GM12878 (cell line): Measurements from ENCODE around the gene SLC43A1. TPM values are rescaled to one million over a fixed set of nuclear protein-coding genes. Genes with fewer than 3 reads are reported as not detected.

Experiments used
- ATAC-seq: fragments of 200-7000 bp; cut with Tn5 transposase; 3 replicates; pipeline ENCODE4 v1.9.1; 2020; ENCODE audit warnings: mild to moderate bottlenecking, moderate library complexity
- BruUV-seq: library from RNA; stranded (reverse); fragments of 400-500 nt; replicated peaks from 2 replicates; lab custom pipeline; 2021; lab: Mats Ljungman, UMichigan
- CTCF ChIA-PET: fragments of 300-600 bp; sonication (Branson Sonifier 250); formaldehyde crosslinking; extraction: SDS; loops from one replicate; lab custom pipeline; 2021; ENCODE audit warnings: inconsistent platforms; lab: Yijun Ruan, JAX
- POLR2A ChIA-PET: fragments of 350-600 bp; formaldehyde crosslinking; extraction: SDS; loops from one replicate; lab custom pipeline; 2021; ENCODE audit warnings: inconsistent platforms; lab: Charles Lee
- RAD21 ChIA-PET: fragments of 300-600 bp; sonication (Branson Sonifier 250); formaldehyde crosslinking; loops from one replicate; lab custom pipeline; 2023; ENCODE audit warnings: antibody characterized with exemption; ENCODE audit not compliant: unreplicated experiment; lab: Charles Lee
- SMC1A ChIA-PET: fragments of 300-600 bp; sonication (Branson Sonifier 250); formaldehyde crosslinking; loops from one replicate; lab custom pipeline; 2023; ENCODE audit not compliant: unreplicated experiment, uncharacterized antibody; lab: Charles Lee
- DNase-seq: peaks from one replicate; pipeline ENCODE4 v3.0.0-alpha.2; 2011; ENCODE audit warnings: low read depth, low spot score
- FAIRE-seq: peaks from 3 replicates; lab custom pipeline; 2011; peaks lifted over from hg19 to GRCh38; lab: Jason Lieb, UNC
- H2AFZ ChIP-seq: 2 replicates; pipeline ENCODE4 v1.6.0; 2011; ENCODE audit warnings: low read depth, low read length, control low read depth; ENCODE audit not compliant: control insufficient read depth
- H3K27ac ChIP-seq: 2 replicates; pipeline ENCODE4 v1.5.1; 2011; ENCODE audit warnings: control low read depth; ENCODE audit not compliant: control insufficient read depth, insufficient read depth
- H3K27me3 ChIP-seq, 2 experiments: replicated peaks in 1 of 2; 2 replicates each; pipeline versions ENCODE4 v1.6.0 to v1.6.1; 2011; ENCODE audit warnings: low read length in 1 of 2; ENCODE audit not compliant: control insufficient read depth in 2 of 2, insufficient read depth in 2 of 2
- H3K36me3 ChIP-seq, 2 experiments: 2 replicates each; pipeline ENCODE4 v1.5.1; 2011; ENCODE audit warnings: low read length in 1 of 2; ENCODE audit not compliant: control insufficient read depth in 2 of 2, insufficient read depth in 2 of 2
- H3K4me1 ChIP-seq: 2 replicates; pipeline ENCODE4 v1.6.1; 2011; ENCODE audit warnings: mild to moderate bottlenecking, low read length, moderate library complexity, mixed read lengths; ENCODE audit not compliant: control insufficient read depth, insufficient read depth
- H3K4me2 ChIP-seq: 2 replicates; pipeline ENCODE4 v1.6.0; 2011; ENCODE audit warnings: control low read depth; ENCODE audit not compliant: control insufficient read depth, insufficient read depth
- H3K4me3 ChIP-seq: fragments of 200-600 bp; sonication (generic); 2 replicates; pipeline ENCODE4 v1.5.1; 2016
- H3K79me2 ChIP-seq: 2 replicates; pipeline ENCODE4 v1.6.0; 2011; ENCODE audit warnings: low read length; ENCODE audit not compliant: control insufficient read depth, insufficient read depth
- H3K9ac ChIP-seq: 2 replicates; pipeline ENCODE4 v1.8.0; 2011; ENCODE audit warnings: low read length, control low read depth, mixed read lengths; ENCODE audit not compliant: control insufficient read depth, insufficient read depth
- H3K9me3 ChIP-seq: replicated peaks from 3 replicates; pipeline ENCODE4 v1.5.1; 2011; ENCODE audit warnings: mild to moderate bottlenecking, low read length; ENCODE audit not compliant: control insufficient read depth, insufficient read depth
- H4K20me1 ChIP-seq: 2 replicates; pipeline ENCODE4 v1.6.0; 2011; ENCODE audit not compliant: control insufficient read depth, insufficient read depth
- CEBPB ChIP-seq, 2 experiments: fragments of 150-350 bp in 1 of 2; IDR thresholded peaks; 2 replicates each; pipeline ENCODE4 v1.6.1; 2012 to 2014; ENCODE audit warnings: low read depth in 2 of 2, low read length in 2 of 2, borderline replicate concordance in 1 of 2, inconsistent platforms in 1 of 2
- GATAD2B ChIP-seq: fragments of 450-650 bp; conservative IDR thresholded peaks from 2 replicates; pipeline ENCODE4 v1.6.1; 2017; ENCODE audit warnings: low read depth, mild to moderate bottlenecking, moderate library complexity
- HCFC1 ChIP-seq: fragments of 150-350 bp; IDR thresholded peaks from 2 replicates; pipeline ENCODE4 v1.6.1; 2014; ENCODE audit warnings: low read length
- IKZF2 ChIP-seq, 2 experiments: fragments of 450-650 bp; IDR thresholded peaks; 2 replicates each; pipeline ENCODE4 v1.6.1; 2017; ENCODE audit warnings: mild to moderate bottlenecking in 2 of 2, moderate library complexity in 2 of 2
- NFYB ChIP-seq: IDR thresholded peaks from 2 replicates; pipeline ENCODE4 v1.6.1; 2011; ENCODE audit warnings: low read depth, mild to moderate bottlenecking, low read length, improper control_type of control experiment, moderate library complexity; ENCODE audit not compliant: insufficient read depth
- NR2F1 ChIP-seq: fragments of 450-650 bp; conservative IDR thresholded peaks from 2 replicates; pipeline ENCODE4 v1.6.1; 2017; ENCODE audit warnings: mild to moderate bottlenecking
- POU2F2 ChIP-seq: IDR thresholded peaks from 3 replicates; pipeline ENCODE4 v1.6.1; 2011; ENCODE audit warnings: low read depth, mild to moderate bottlenecking, low read length, borderline replicate concordance
- SIN3A ChIP-seq: IDR thresholded peaks from 2 replicates; pipeline ENCODE4 v1.6.1; 2012; ENCODE audit warnings: low read depth, low read length, improper control_type of control experiment
- SRF ChIP-seq, 2 experiments: IDR thresholded peaks; 2 replicates each; pipeline ENCODE4 v1.6.1; 2011; ENCODE audit warnings: low read depth in 2 of 2, low read length in 2 of 2, mild to moderate bottlenecking in 1 of 2, moderate library complexity in 1 of 2
- ZBED1 ChIP-seq: IDR thresholded peaks from 2 replicates; pipeline ENCODE4 v1.6.1; 2016; ENCODE audit warnings: borderline replicate concordance
- WGBS: methylation state at CpG from one replicate; pipeline ENCODE4 v1.1.6; 2016; ENCODE audit warnings: low lambda C conversion rate; ENCODE audit not compliant: insufficient replicate concordance, insufficient coverage; ENCODE audit errors: missing lambda C conversion rate; 5-methylcytosine and 5-hydroxymethylcytosine counted together
- in situ Hi-C: fragments of 300-500 bp; cut with MboI; formaldehyde crosslinking; loops from 9 replicates; pipeline ENCODE4 v1.14.3; 2018; ENCODE audit warnings: mixed read lengths
- intact Hi-C: fragments of 100-400 bp; cut with micrococcal nuclease; formaldehyde crosslinking; loops from one replicate; pipeline ENCODE4 v1.14.2; 2022; ENCODE audit not compliant: unreplicated experiment
- polyA plus RNA-seq, 11 experiments: library from polyadenylated mRNA; depleted of rRNA in 4 of 11; unstranded in 6 of 11; stranded (reverse) in 5 of 11; fragments of >200 nt; fragmentation: Nextera tagmentation in 4 of 11; fragmentation: Illumina TruSeq in 1 of 11; extraction: Ambion mirVana in 4 of 11; extraction: Trizol in 1 of 11; gene quantifications; 1 replicate in 1 of 11; 2 replicates in 10 of 11; pipeline versions ENCODE4 v1.2.1 to v1.2.3, GENCODE V29; 2011 to 2016; ENCODE audit warnings: inconsistent platforms in 2 of 11, missing spikeins in 2 of 11, low read depth in 1 of 11
- total RNA-seq, 4 experiments: library from RNA; depleted of rRNA in 3 of 4; stranded (reverse); fragments of >200 nt in 3 of 4; fragmentation: Illumina TruSeq in 1 of 4; extraction: Trizol in 1 of 4; gene quantifications; 2 replicates each; pipeline versions ENCODE4 v1.2.1 to v1.2.3, GENCODE V29; 2013 to 2021
- TF ChIP-seq, protein P1 (sequence below): IDR thresholded peaks from 2 replicates; pipeline ENCODE4 v1.6.1; 2011; ENCODE audit warnings: mild to moderate bottlenecking, low read depth, low read length, moderate library complexity; ENCODE audit not compliant: insufficient replicate concordance
- TF ChIP-seq, protein P2 (sequence below): IDR thresholded peaks from 2 replicates; pipeline ENCODE4 v1.6.1; 2012; ENCODE audit warnings: low read depth, low read length, improper control_type of control experiment
- TF ChIP-seq, protein P3 (sequence below): fragments of 450-650 bp; IDR thresholded peaks from 2 replicates; pipeline ENCODE4 v1.6.1; 2018; ENCODE audit warnings: borderline replicate concordance, mild to moderate bottlenecking; ENCODE audit not compliant: partially characterized antibody
- TF ChIP-seq, protein P4 (sequence below): fragments of 450-650 bp; formaldehyde crosslinking; IDR thresholded peaks from 2 replicates; pipeline ENCODE4 v1.4.0; 2020; ENCODE audit warnings: mild to moderate bottlenecking, moderate library complexity

SLC43A1 gene
- total and polyA plus RNA-seq, 10 of the 15 experiments (the other 5 are each of a cell fraction or from before 2014, with no cell fraction given) = 1.0 to 17.8 (median 12.6) TPM

DNA sequence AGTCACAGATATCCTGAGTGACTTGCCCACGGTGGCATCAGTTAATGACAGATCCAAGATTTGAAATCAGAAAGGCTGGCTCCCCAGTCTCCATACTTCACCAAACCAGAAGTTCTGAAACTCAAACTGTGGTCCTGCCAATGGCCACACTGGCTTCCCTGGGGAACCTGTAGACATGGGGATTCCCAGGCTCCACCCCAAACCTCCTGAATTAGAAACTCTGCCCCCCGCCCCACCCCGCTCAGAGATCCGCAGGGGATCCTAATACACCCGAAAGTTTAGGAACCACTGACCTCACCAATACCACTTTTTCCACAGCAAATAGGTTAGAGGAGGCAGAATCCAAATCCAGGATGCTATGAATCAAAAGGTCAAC, 39.8 kb downstream of the SLC43A1 start (continued):
- TF ChIP-seq, protein P1, sequence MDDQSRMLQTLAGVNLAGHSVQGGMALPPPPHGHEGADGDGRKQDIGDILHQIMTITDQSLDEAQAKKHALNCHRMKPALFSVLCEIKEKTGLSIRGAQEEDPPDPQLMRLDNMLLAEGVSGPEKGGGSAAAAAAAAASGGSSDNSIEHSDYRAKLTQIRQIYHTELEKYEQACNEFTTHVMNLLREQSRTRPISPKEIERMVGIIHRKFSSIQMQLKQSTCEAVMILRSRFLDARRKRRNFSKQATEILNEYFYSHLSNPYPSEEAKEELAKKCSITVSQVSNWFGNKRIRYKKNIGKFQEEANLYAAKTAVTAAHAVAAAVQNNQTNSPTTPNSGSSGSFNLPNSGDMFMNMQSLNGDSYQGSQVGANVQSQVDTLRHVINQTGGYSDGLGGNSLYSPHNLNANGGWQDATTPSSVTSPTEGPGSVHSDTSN = no peak
- TF ChIP-seq, protein P2, sequence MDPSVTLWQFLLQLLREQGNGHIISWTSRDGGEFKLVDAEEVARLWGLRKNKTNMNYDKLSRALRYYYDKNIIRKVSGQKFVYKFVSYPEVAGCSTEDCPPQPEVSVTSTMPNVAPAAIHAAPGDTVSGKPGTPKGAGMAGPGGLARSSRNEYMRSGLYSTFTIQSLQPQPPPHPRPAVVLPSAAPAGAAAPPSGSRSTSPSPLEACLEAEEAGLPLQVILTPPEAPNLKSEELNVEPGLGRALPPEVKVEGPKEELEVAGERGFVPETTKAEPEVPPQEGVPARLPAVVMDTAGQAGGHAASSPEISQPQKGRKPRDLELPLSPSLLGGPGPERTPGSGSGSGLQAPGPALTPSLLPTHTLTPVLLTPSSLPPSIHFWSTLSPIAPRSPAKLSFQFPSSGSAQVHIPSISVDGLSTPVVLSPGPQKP = no peak
- TF ChIP-seq IKZF2 (IDR thresholded peaks at IDR 0.05) = peak; percentile 25 to 59; a peak in 2 of 4 replicates
- TF ChIP-seq SIN3A = no peak
- no peak for TF ChIP-seq CEBPB (IDR thresholded peaks at IDR 0.05; ENCODE audit: borderline replicate concordance in 1 of 2, low read depth in 2 of 2, low read length in 2 of 2)
- no peak for TF ChIP-seq SRF (IDR thresholded peaks at IDR 0.05; ENCODE audit: low read depth in 2 of 2, low read length in 2 of 2)

DNA sequence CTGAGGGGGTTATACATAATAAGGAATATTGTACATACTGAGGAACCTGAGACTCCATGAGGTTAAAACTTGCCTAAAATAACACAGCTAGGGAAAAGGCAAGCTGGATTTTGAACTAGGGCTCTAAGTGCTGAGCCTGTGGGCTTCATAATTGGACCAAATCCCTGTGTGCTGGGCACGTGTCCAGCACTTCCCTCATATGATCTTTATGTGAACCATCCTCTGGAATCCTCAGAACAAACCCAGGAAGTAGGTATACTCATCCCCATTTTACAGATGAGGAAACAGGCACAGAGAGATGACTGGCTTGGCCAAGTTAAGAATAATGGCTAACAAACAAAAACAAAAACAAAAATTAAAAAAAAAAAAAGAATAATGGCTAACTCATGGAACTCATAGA, 40.3 kb downstream of the SLC43A1 start:
- Histone ChIP-seq H3K36me3 (no peaks in the 10 kb centered on the region), H3K4me3 (no peak overlapping the region)
- TF ChIP-seq NFYB = no peak
- TF ChIP-seq, protein P3, sequence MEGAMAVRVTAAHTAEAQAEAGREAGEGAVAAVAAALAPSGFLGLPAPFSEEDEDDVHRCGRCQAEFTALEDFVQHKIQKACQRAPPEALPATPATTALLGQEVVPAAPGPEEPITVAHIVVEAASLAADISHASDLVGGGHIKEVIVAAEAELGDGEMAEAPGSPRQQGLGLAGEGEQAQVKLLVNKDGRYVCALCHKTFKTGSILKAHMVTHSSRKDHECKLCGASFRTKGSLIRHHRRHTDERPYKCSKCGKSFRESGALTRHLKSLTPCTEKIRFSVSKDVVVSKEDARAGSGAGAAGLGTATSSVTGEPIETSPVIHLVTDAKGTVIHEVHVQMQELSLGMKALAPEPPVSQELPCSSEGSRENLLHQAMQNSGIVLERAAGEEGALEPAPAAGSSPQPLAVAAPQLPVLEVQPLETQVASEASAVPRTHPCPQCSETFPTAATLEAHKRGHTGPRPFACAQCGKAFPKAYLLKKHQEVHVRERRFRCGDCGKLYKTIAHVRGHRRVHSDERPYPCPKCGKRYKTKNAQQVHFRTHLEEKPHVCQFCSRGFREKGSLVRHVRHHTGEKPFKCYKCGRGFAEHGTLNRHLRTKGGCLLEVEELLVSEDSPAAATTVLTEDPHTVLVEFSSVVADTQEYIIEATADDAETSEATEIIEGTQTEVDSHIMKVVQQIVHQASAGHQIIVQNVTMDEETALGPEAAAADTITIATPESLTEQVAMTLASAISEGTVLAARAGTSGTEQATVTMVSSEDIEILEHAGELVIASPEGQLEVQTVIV = no peak
- no peak for TF ChIP-seq POU2F2
- TF ChIP-seq NR2F1 = no peak
- no peak for TF ChIP-seq HCFC1
- no peak for TF ChIP-seq GATAD2B
- TF ChIP-seq ZBED1 = no peak
- TF ChIP-seq, protein P4, sequence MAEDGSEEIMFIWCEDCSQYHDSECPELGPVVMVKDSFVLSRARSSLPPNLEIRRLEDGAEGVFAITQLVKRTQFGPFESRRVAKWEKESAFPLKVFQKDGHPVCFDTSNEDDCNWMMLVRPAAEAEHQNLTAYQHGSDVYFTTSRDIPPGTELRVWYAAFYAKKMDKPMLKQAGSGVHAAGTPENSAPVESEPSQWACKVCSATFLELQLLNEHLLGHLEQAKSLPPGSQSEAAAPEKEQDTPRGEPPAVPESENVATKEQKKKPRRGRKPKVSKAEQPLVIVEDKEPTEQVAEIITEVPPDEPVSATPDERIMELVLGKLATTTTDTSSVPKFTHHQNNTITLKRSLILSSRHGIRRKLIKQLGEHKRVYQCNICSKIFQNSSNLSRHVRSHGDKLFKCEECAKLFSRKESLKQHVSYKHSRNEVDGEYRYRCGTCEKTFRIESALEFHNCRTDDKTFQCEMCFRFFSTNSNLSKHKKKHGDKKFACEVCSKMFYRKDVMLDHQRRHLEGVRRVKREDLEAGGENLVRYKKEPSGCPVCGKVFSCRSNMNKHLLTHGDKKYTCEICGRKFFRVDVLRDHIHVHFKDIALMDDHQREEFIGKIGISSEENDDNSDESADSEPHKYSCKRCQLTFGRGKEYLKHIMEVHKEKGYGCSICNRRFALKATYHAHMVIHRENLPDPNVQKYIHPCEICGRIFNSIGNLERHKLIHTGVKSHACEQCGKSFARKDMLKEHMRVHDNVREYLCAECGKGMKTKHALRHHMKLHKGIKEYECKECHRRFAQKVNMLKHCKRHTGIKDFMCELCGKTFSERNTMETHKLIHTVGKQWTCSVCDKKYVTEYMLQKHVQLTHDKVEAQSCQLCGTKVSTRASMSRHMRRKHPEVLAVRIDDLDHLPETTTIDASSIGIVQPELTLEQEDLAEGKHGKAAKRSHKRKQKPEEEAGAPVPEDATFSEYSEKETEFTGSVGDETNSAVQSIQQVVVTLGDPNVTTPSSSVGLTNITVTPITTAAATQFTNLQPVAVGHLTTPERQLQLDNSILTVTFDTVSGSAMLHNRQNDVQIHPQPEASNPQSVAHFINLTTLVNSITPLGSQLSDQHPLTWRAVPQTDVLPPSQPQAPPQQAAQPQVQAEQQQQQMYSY (CRISPR knock-in tag) = no peak

More for the DNA sequence above, 40.3 kb downstream of the SLC43A1 start:
- Histone ChIP-seq H3K4me1 (peaks cover 24% of the 10 kb centered on the region), H3K9me3 (no peaks in the 10 kb centered on the region), H3K27ac (no peak overlapping the region), H3K27me3 (no peaks in the 10 kb centered on the region), H3K79me2 (no peaks in the 10 kb centered on the region), H3K4me2 (peak overlapping the region; percentile 86), H4K20me1 (no peaks in the 10 kb centered on the region), H3K9ac (no peak overlapping the region), H2AFZ (no peak overlapping the region)
- RAD21 ChIA-PET = interaction anchor here (0.8 to 3.5 kb wide), 4 partner anchors 15 to 129 kb away, joined by 3 to 11 read pairs (median 8); partner anchors contain the start of gene RTN4RL2
- BruUV-seq = TSS peak; percentile 63
- SMC1A ChIA-PET = interaction anchor here (0.8 to 1.8 kb wide), 5 partner anchors 9 to 49 kb away, joined by 3 to 11 read pairs (median 4); no protein-coding TSS in a partner anchor
- 64% methylated on average over 1 of the region's 1 CpG for WGBS
- POLR2A ChIA-PET = interaction anchor here (0.6 to 0.8 kb wide), 2 partner anchors 43 to 50 kb away, joined by 3 to 7 read pairs; no protein-coding TSS in a partner anchor
- FAIRE-seq = no peak
- no peak for DNase-seq
- CTCF ChIA-PET = interaction anchor here (1.1 to 7.2 kb wide), 9 partner anchors 9 to 124 kb away, joined by 3 to 101 read pairs (median 6); partner anchors contain the start of genes RTN4RL2 and UBE2L6
- in situ Hi-C loops (loop anchor here (25.0 kb wide), 1 partner anchor 638 kb away; no protein-coding TSS in a partner anchor), intact Hi-C loops (loop anchor here (5.0 kb wide), 1 partner anchor 48 kb away; the partner anchor contains the start of gene SLC43A3)
- no peak for ATAC-seq
